WTC11 (cell line): ENCODE results near the gene SEC16B. TPM values are rescaled to one million over a fixed set of nuclear protein-coding genes. Genes with fewer than 3 reads are reported as not detected.

Source experiments
- ATAC-seq: fragments of 200-7000 bp; cut with Tn5 transposase; 2 replicates; pipeline ENCODE4 v1.10.0; 2021; ENCODE audit warnings: mild to moderate bottlenecking, moderate library complexity
- CTCF ChIA-PET: fragments of 300-600 bp; sonication (Branson Sonifier 250); formaldehyde crosslinking; loops from one replicate; lab custom pipeline; 2021; ENCODE audit warnings: antibody characterized with exemption; lab: Charles Lee
- POLR2A ChIA-PET: fragments of 350-600 bp; sonication (Branson Sonifier 250); formaldehyde crosslinking; loops from one replicate; lab custom pipeline; 2021; ENCODE audit warnings: antibody characterized with exemption; lab: Charles Lee
- DNase-seq: peaks from one replicate; pipeline ENCODE4 v3.0.0; 2021; ENCODE audit warnings: low spot score
- H3K27ac Mint-ChIP-seq: 2 replicates; pipeline ENCODE4 v1.8.0; 2021; ENCODE audit warnings: mixed read lengths
- H3K27me3 Mint-ChIP-seq: 2 replicates; pipeline ENCODE4 v1.8.0; 2021; ENCODE audit warnings: low read depth, mild to moderate bottlenecking, moderate library complexity, mixed read lengths
- H3K36me3 Mint-ChIP-seq: 2 replicates; pipeline ENCODE4 v1.8.0; 2021; ENCODE audit warnings: mixed read lengths
- H3K4me1 Mint-ChIP-seq: 2 replicates; pipeline ENCODE4 v1.8.0; 2022; ENCODE audit warnings: mixed read lengths
- H3K4me3 Mint-ChIP-seq: 2 replicates; pipeline ENCODE4 v1.8.0; 2021; ENCODE audit warnings: mild to moderate bottlenecking, moderate library complexity, mixed read lengths
- H3K9me3 Mint-ChIP-seq: 2 replicates; pipeline ENCODE4 v1.8.0; 2021; ENCODE audit warnings: mixed read lengths
- ATF2 ChIP-seq: sonication (generic); formaldehyde crosslinking; IDR thresholded peaks from 2 replicates; pipeline ENCODE4 v1.8.1; 2022; ENCODE audit warnings: low read depth, missing genetic modification reagents, borderline replicate concordance
- CREB1 ChIP-seq: sonication (generic); formaldehyde crosslinking; IDR thresholded peaks from 2 replicates; pipeline ENCODE4 v1.8.0; 2023; ENCODE audit warnings: mild to moderate bottlenecking, missing genetic modification reagents
- ESRRA ChIP-seq: sonication (generic); formaldehyde crosslinking; IDR thresholded peaks from 2 replicates; pipeline ENCODE4 v1.8.1; 2022; ENCODE audit warnings: mild to moderate bottlenecking, missing genetic modification reagents, borderline replicate concordance
- IRF2 ChIP-seq: sonication (generic); formaldehyde crosslinking; IDR thresholded peaks from 2 replicates; pipeline ENCODE4 v1.8.0; 2022; ENCODE audit warnings: low read depth, missing genetic modification reagents, borderline replicate concordance
- JAZF1 ChIP-seq: fragments of 250-450 bp; sonication (Bioruptor Pico); IDR thresholded peaks from 2 replicates; pipeline ENCODE4 v1.9.0; 2021; ENCODE audit warnings: moderate library complexity, mild to moderate bottlenecking, inconsistent platforms
- MLX ChIP-seq: sonication (generic); formaldehyde crosslinking; IDR thresholded peaks from 2 replicates; pipeline ENCODE4 v1.8.1; 2023; ENCODE audit warnings: mild to moderate bottlenecking, missing genetic modification reagents, moderate library complexity
- NR1H2 ChIP-seq: sonication (generic); formaldehyde crosslinking; IDR thresholded peaks from 2 replicates; pipeline ENCODE4 v1.9.0; 2021; ENCODE audit warnings: mild to moderate bottlenecking, moderate library complexity, missing genetic modification reagents
- SMAD3 ChIP-seq: sonication (generic); formaldehyde crosslinking; IDR thresholded peaks from 2 replicates; pipeline ENCODE4 v1.8.0; 2022; ENCODE audit warnings: missing genetic modification reagents, mild to moderate bottlenecking, borderline replicate concordance
- SOX15 ChIP-seq: fragments of 250-450 bp; sonication (Bioruptor Pico); IDR thresholded peaks from 2 replicates; pipeline ENCODE4 v1.9.0; 2021; ENCODE audit warnings: mild to moderate bottlenecking
- TCF7 ChIP-seq: sonication (generic); formaldehyde crosslinking; IDR thresholded peaks from 2 replicates; pipeline ENCODE4 v1.8.0; 2022; ENCODE audit warnings: mild to moderate bottlenecking, low read depth, missing genetic modification reagents, moderate library complexity
- ZMAT4 ChIP-seq: fragments of 250-450 bp; sonication (Bioruptor Pico); IDR thresholded peaks from 2 replicates; pipeline ENCODE4 v1.9.0; 2021; ENCODE audit warnings: mild to moderate bottlenecking
- ZNF263 ChIP-seq: sonication (generic); formaldehyde crosslinking; IDR thresholded peaks from 2 replicates; pipeline ENCODE4 v1.8.1; 2022; ENCODE audit warnings: low read depth, mild to moderate bottlenecking, moderate library complexity, missing genetic modification reagents
- total RNA-seq: library from RNA; stranded (reverse); gene quantifications from 3 replicates; pipeline ENCODE4 v1.2.3, GENCODE V29; 2021
- TF ChIP-seq, protein P1 (sequence below): sonication (generic); formaldehyde crosslinking; IDR thresholded peaks from 2 replicates; pipeline ENCODE4 v1.8.1; 2023; ENCODE audit warnings: mild to moderate bottlenecking, missing genetic modification reagents
- TF ChIP-seq, protein P2 (sequence below): sonication (generic); formaldehyde crosslinking; IDR thresholded peaks from 2 replicates; pipeline ENCODE4 v1.8.0; 2022; ENCODE audit warnings: mild to moderate bottlenecking, missing genetic modification reagents
- TF ChIP-seq, protein P3 (sequence below): sonication (generic); formaldehyde crosslinking; IDR thresholded peaks from 2 replicates; pipeline ENCODE4 v1.8.1; 2022; ENCODE audit warnings: missing genetic modification reagents, borderline replicate concordance
- TF ChIP-seq, protein P4 (sequence below): sonication (generic); formaldehyde crosslinking; IDR thresholded peaks from 2 replicates; pipeline ENCODE4 v1.8.0; 2022; ENCODE audit warnings: mild to moderate bottlenecking, missing genetic modification reagents

The SEC16B gene
- total RNA-seq, 1 experiment from 2014 or later: 0.90 TPM

- TF ChIP-seq, protein P1, sequence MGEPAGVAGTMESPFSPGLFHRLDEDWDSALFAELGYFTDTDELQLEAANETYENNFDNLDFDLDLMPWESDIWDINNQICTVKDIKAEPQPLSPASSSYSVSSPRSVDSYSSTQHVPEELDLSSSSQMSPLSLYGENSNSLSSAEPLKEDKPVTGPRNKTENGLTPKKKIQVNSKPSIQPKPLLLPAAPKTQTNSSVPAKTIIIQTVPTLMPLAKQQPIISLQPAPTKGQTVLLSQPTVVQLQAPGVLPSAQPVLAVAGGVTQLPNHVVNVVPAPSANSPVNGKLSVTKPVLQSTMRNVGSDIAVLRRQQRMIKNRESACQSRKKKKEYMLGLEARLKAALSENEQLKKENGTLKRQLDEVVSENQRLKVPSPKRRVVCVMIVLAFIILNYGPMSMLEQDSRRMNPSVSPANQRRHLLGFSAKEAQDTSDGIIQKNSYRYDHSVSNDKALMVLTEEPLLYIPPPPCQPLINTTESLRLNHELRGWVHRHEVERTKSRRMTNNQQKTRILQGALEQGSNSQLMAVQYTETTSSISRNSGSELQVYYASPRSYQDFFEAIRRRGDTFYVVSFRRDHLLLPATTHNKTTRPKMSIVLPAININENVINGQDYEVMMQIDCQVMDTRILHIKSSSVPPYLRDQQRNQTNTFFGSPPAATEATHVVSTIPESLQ: no peak
- TF ChIP-seq IRF2 (CRISPR knock-in tag): no peak
- TF ChIP-seq, protein P2, sequence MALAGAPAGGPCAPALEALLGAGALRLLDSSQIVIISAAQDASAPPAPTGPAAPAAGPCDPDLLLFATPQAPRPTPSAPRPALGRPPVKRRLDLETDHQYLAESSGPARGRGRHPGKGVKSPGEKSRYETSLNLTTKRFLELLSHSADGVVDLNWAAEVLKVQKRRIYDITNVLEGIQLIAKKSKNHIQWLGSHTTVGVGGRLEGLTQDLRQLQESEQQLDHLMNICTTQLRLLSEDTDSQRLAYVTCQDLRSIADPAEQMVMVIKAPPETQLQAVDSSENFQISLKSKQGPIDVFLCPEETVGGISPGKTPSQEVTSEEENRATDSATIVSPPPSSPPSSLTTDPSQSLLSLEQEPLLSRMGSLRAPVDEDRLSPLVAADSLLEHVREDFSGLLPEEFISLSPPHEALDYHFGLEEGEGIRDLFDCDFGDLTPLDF (CRISPR knock-in tag): no peak
- no peak for TF ChIP-seq SOX15 (CRISPR knock-in tag)
- TF ChIP-seq, protein P3, sequence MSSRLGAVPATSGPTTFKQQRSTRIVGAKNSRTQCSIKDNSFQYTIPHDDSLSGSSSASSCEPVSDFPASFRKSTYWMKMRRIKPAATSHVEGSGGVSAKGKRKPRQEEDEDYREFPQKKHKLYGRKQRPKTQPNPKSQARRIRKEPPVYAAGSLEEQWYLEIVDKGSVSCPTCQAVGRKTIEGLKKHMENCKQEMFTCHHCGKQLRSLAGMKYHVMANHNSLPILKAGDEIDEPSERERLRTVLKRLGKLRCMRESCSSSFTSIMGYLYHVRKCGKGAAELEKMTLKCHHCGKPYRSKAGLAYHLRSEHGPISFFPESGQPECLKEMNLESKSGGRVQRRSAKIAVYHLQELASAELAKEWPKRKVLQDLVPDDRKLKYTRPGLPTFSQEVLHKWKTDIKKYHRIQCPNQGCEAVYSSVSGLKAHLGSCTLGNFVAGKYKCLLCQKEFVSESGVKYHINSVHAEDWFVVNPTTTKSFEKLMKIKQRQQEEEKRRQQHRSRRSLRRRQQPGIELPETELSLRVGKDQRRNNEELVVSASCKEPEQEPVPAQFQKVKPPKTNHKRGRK (CRISPR knock-in tag): no peak
- no peak for TF ChIP-seq ZNF263 (CRISPR knock-in tag)
- TF ChIP-seq JAZF1 (CRISPR knock-in tag): no peak
- TF ChIP-seq ZMAT4 (CRISPR knock-in tag): no peak
- no peak for TF ChIP-seq NR1H2
- Mint-ChIP-seq H3K4me3 (no peak overlapping the region), H3K4me1 (no peaks in the 10 kb centered on the region), H3K27ac (no peak overlapping the region), H3K27me3 (no peaks in the 10 kb centered on the region), H3K9me3 (peaks cover 31% of the 10 kb centered on the region), H3K36me3 (0 out of 2 replicates have a peak, but pooled peaks cover 3% of the 10 kb centered on the region)
- ChIA-PET CTCF (interaction anchor here (0.8 to 1.0 kb wide), 2 partner anchors 11 to 180 kb away, joined by 3 read pairs; no protein-coding TSS in a partner anchor), POLR2A (no interaction called here)
- DNase-seq (no peak), ATAC-seq (no peak)
These were observed 6.0 kb upstream of the SEC16B start for GRCh38 chr1:177975588-177976495.

GRCh38 chr1:177973585-177973984 lies 3.7 kb upstream of the SEC16B start:
- Mint-ChIP-seq H3K27ac (no peak overlapping the region), H3K4me3 (no peak overlapping the region), H3K27me3 (no peaks in the 10 kb centered on the region; the same call in 1 of the 2 replicates), H3K36me3 (0 out of 2 replicates have a peak, but pooled peaks cover 3% of the 10 kb centered on the region), H3K4me1 (no peaks in the 10 kb centered on the region), H3K9me3 (peaks cover 24% of the 10 kb centered on the region)
- no peak for TF ChIP-seq CREB1 (CRISPR knock-in tag)
- TF ChIP-seq, protein P4, sequence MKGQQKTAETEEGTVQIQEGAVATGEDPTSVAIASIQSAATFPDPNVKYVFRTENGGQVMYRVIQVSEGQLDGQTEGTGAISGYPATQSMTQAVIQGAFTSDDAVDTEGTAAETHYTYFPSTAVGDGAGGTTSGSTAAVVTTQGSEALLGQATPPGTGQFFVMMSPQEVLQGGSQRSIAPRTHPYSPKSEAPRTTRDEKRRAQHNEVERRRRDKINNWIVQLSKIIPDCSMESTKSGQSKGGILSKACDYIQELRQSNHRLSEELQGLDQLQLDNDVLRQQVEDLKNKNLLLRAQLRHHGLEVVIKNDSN (CRISPR knock-in tag): no peak
- no peak for TF ChIP-seq MLX (CRISPR knock-in tag)
- TF ChIP-seq SMAD3: no peak
- TF ChIP-seq ATF2 (CRISPR knock-in tag): no peak
- TF ChIP-seq TCF7 (CRISPR knock-in tag): no peak
- no peak for TF ChIP-seq ESRRA (CRISPR knock-in tag)
- DNase-seq (no peak), ATAC-seq (no peak)
- CTCF ChIA-PET: no interaction called here
- POLR2A ChIA-PET: no interaction called here
